HEK293 (cell line): Measurements from ENCODE around the gene ELF1.

Experiments
- KLF16 ChIP-seq: fragments of 450-650 bp; formaldehyde crosslinking; IDR thresholded peaks from 2 replicates; pipeline ENCODE4 v1.5.1; 2017; ENCODE audit warnings: missing biosample characterization, missing genetic modification characterization
- TRIM28 ChIP-seq: IDR thresholded peaks from 2 replicates; pipeline ENCODE4 v1.6.1; 2011; ENCODE audit warnings: low read length, control low read depth, borderline replicate concordance
- ZFP37 ChIP-seq: fragments of 450-650 bp; formaldehyde crosslinking; IDR thresholded peaks from 2 replicates; pipeline ENCODE4 v1.5.1; 2016; ENCODE audit warnings: missing biosample characterization, missing genetic modification characterization
- ZNF292 ChIP-seq: fragments of 450-650 bp; formaldehyde crosslinking; IDR thresholded peaks from 2 replicates; pipeline ENCODE4 v1.5.1; 2016; ENCODE audit warnings: low read depth, missing biosample characterization, missing genetic modification characterization, borderline replicate concordance
- ZNF311 ChIP-seq: fragments of 450-650 bp; formaldehyde crosslinking; IDR thresholded peaks from 2 replicates; pipeline ENCODE4 v1.5.1; 2017; ENCODE audit warnings: missing biosample characterization, missing genetic modification characterization, borderline replicate concordance
- ZNF521 ChIP-seq: fragments of 450-650 bp; formaldehyde crosslinking; IDR thresholded peaks from 2 replicates; pipeline ENCODE4 v1.5.1; 2017; ENCODE audit warnings: missing biosample characterization, mild to moderate bottlenecking, missing genetic modification characterization
- ZNF549 ChIP-seq: fragments of 450-650 bp; IDR thresholded peaks from 2 replicates; pipeline ENCODE4 v1.5.1; 2018; ENCODE audit warnings: missing biosample characterization, missing genetic modification characterization, mild to moderate bottlenecking, inconsistent platforms, moderate library complexity
- ZNF830 ChIP-seq: fragments of 450-650 bp; IDR thresholded peaks from 2 replicates; pipeline ENCODE4 v1.5.0; 2018; ENCODE audit warnings: missing biosample characterization, missing genetic modification characterization, low read depth, mild to moderate bottlenecking, moderate library complexity
- TF ChIP-seq, protein P1 (sequence below): fragments of 450-650 bp; formaldehyde crosslinking; IDR thresholded peaks from 2 replicates; pipeline ENCODE4 v1.5.1; 2016; ENCODE audit warnings: missing biosample characterization, missing genetic modification characterization
- TF ChIP-seq, protein P2 (sequence below): fragments of 450-650 bp; formaldehyde crosslinking; IDR thresholded peaks from 2 replicates; pipeline ENCODE4 v1.5.1; 2016; ENCODE audit warnings: missing biosample characterization, missing genetic modification characterization
- TF ChIP-seq, protein P3 (sequence below): fragments of 450-650 bp; formaldehyde crosslinking; IDR thresholded peaks from 2 replicates; pipeline ENCODE4 v1.5.1; 2016; ENCODE audit warnings: missing biosample characterization, missing genetic modification characterization
- TF ChIP-seq, protein P4 (sequence below): fragments of 450-650 bp; formaldehyde crosslinking; IDR thresholded peaks from 2 replicates; pipeline ENCODE4 v1.5.1; 2017; ENCODE audit warnings: missing biosample characterization, missing genetic modification characterization
- TF ChIP-seq, protein P5 (sequence below): fragments of 450-650 bp; formaldehyde crosslinking; IDR thresholded peaks from 2 replicates; pipeline ENCODE4 v1.5.1; 2016; ENCODE audit warnings: missing biosample characterization, missing genetic modification characterization

DNA sequence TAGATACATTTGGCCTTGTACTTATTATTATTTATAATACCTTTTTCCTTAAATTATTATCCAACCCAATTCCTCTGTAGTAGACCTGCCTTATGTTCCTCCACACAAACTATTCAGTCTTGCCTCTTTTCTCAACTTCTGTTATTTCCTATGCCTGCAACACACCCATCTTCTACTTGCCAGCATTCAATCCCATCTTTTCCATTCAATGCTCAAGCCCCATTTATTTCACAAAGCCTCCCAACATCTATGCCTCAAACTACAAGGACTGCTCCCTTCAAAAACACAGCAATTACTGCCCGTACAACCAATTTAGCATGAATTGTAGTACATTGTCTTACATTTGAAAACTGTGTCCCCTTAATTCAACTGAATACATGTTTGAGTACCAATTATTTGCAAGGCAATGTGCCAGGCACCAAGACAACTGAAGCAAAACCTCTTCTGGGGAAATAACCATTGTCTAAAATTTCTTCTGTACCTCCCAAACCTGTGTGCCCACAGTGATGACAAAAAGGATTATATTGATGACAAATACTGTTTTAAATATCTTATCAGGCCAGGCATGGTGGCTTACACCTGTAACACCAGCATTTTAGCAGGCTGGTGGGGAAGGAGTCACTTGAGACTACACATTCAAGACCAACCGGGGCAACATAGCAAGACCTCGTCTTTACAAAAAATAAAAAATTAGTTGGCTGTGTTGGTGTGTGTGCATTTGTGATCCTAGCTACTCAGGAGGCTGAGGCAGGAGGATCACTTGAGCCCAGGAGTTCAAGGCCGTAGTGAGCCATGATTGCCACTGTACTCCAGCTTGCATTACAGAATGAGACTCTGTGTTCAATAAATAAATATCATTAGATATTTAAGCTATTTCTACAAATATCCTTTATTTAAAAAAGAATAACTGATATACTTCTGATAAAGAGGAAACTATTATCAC is 35.1 kb downstream of the ELF1 start:
- TF ChIP-seq, protein P1, sequence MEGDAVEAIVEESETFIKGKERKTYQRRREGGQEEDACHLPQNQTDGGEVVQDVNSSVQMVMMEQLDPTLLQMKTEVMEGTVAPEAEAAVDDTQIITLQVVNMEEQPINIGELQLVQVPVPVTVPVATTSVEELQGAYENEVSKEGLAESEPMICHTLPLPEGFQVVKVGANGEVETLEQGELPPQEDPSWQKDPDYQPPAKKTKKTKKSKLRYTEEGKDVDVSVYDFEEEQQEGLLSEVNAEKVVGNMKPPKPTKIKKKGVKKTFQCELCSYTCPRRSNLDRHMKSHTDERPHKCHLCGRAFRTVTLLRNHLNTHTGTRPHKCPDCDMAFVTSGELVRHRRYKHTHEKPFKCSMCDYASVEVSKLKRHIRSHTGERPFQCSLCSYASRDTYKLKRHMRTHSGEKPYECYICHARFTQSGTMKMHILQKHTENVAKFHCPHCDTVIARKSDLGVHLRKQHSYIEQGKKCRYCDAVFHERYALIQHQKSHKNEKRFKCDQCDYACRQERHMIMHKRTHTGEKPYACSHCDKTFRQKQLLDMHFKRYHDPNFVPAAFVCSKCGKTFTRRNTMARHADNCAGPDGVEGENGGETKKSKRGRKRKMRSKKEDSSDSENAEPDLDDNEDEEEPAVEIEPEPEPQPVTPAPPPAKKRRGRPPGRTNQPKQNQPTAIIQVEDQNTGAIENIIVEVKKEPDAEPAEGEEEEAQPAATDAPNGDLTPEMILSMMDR (tag by site-specific recombination), result no peak
- TF ChIP-seq ZNF292 (tag by site-specific recombination), result no peak
- TF ChIP-seq, protein P2, sequence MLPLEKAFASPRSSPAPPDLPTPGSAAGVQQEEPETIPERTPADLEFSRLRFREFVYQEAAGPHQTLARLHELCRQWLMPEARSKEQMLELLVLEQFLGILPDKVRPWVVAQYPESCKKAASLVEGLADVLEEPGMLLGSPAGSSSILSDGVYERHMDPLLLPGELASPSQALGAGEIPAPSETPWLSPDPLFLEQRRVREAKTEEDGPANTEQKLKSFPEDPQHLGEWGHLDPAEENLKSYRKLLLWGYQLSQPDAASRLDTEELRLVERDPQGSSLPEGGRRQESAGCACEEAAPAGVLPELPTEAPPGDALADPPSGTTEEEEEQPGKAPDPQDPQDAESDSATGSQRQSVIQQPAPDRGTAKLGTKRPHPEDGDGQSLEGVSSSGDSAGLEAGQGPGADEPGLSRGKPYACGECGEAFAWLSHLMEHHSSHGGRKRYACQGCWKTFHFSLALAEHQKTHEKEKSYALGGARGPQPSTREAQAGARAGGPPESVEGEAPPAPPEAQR, result no peak
- TF ChIP-seq, protein P3, sequence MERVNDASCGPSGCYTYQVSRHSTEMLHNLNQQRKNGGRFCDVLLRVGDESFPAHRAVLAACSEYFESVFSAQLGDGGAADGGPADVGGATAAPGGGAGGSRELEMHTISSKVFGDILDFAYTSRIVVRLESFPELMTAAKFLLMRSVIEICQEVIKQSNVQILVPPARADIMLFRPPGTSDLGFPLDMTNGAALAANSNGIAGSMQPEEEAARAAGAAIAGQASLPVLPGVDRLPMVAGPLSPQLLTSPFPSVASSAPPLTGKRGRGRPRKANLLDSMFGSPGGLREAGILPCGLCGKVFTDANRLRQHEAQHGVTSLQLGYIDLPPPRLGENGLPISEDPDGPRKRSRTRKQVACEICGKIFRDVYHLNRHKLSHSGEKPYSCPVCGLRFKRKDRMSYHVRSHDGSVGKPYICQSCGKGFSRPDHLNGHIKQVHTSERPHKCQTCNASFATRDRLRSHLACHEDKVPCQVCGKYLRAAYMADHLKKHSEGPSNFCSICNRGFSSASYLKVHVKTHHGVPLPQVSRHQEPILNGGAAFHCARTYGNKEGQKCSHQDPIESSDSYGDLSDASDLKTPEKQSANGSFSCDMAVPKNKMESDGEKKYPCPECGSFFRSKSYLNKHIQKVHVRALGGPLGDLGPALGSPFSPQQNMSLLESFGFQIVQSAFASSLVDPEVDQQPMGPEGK (tag by site-specific recombination), result no peak
- no peak for TF ChIP-seq ZFP37
- no peak for TF ChIP-seq KLF16
- TF ChIP-seq, protein P4, sequence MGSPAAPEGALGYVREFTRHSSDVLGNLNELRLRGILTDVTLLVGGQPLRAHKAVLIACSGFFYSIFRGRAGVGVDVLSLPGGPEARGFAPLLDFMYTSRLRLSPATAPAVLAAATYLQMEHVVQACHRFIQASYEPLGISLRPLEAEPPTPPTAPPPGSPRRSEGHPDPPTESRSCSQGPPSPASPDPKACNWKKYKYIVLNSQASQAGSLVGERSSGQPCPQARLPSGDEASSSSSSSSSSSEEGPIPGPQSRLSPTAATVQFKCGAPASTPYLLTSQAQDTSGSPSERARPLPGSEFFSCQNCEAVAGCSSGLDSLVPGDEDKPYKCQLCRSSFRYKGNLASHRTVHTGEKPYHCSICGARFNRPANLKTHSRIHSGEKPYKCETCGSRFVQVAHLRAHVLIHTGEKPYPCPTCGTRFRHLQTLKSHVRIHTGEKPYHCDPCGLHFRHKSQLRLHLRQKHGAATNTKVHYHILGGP (tag by site-specific recombination), result no peak
- no peak for TF ChIP-seq ZNF549 (tag by site-specific recombination)
- no peak for TF ChIP-seq ZNF830 (tag by site-specific recombination)
- TF ChIP-seq, protein P5, sequence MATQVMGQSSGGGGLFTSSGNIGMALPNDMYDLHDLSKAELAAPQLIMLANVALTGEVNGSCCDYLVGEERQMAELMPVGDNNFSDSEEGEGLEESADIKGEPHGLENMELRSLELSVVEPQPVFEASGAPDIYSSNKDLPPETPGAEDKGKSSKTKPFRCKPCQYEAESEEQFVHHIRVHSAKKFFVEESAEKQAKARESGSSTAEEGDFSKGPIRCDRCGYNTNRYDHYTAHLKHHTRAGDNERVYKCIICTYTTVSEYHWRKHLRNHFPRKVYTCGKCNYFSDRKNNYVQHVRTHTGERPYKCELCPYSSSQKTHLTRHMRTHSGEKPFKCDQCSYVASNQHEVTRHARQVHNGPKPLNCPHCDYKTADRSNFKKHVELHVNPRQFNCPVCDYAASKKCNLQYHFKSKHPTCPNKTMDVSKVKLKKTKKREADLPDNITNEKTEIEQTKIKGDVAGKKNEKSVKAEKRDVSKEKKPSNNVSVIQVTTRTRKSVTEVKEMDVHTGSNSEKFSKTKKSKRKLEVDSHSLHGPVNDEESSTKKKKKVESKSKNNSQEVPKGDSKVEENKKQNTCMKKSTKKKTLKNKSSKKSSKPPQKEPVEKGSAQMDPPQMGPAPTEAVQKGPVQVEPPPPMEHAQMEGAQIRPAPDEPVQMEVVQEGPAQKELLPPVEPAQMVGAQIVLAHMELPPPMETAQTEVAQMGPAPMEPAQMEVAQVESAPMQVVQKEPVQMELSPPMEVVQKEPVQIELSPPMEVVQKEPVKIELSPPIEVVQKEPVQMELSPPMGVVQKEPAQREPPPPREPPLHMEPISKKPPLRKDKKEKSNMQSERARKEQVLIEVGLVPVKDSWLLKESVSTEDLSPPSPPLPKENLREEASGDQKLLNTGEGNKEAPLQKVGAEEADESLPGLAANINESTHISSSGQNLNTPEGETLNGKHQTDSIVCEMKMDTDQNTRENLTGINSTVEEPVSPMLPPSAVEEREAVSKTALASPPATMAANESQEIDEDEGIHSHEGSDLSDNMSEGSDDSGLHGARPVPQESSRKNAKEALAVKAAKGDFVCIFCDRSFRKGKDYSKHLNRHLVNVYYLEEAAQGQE (tag by site-specific recombination), result no peak
- no peak for TF ChIP-seq ZNF521 (tag by site-specific recombination)
- no peak for TF ChIP-seq ZNF311
- TF ChIP-seq TRIM28, result no peak
